CD4-positive, alpha-beta memory T cell (primary cell): Measurements from ENCODE around the gene CXCR6. TPM values are rescaled to one million over a fixed set of nuclear protein-coding genes. Genes with fewer than 3 reads are reported as not detected.

Source experiments
- CTCF ChIA-PET: fragments of 350-600 bp; sonication (Branson Sonifier 250); formaldehyde crosslinking; loops from one replicate; lab custom pipeline; 2021; ENCODE audit warnings: inconsistent platforms; ENCODE audit not compliant: partially characterized antibody; lab: Charles Lee
- POLR2A ChIA-PET: fragments of 350-600 bp; sonication (Branson Sonifier 250); formaldehyde crosslinking; loops from one replicate; lab custom pipeline; 2021; ENCODE audit not compliant: partially characterized antibody; lab: Charles Lee
- DNase-seq, 5 donors: peaks; one replicate each; pipeline versions ENCODE4 v3.0.0 to v3.0.0-alpha.2; 2020 to 2022; ENCODE audit warnings: mixed read lengths in 1 of 5
- H3K27ac ChIP-seq: one replicate; pipeline ENCODE4 v1.7.0; 2013; ENCODE audit warnings: low read depth, low read length
- H3K27me3 ChIP-seq: 2 replicates; pipeline ENCODE4 v1.7.0; 2013; ENCODE audit warnings: mild to moderate bottlenecking, low read length, moderate library complexity; ENCODE audit not compliant: insufficient read depth
- H3K36me3 ChIP-seq: 2 replicates; pipeline ENCODE4 v1.7.0; 2013; ENCODE audit warnings: mild to moderate bottlenecking, low read length, moderate library complexity; ENCODE audit not compliant: insufficient read depth
- H3K4me1 ChIP-seq: 2 replicates; pipeline ENCODE4 v1.7.0; 2013; ENCODE audit warnings: mild to moderate bottlenecking, low read length, moderate library complexity; ENCODE audit not compliant: insufficient read depth
- H3K4me3 ChIP-seq, 2 donors: one replicate each; pipeline ENCODE4 v1.7.0; 2013; ENCODE audit warnings: low read length in 2 of 2, mild to moderate bottlenecking in 1 of 2
- H3K9me3 ChIP-seq, 2 donors: one replicate each; pipeline ENCODE4 v1.7.0; 2013; ENCODE audit warnings: low read length in 2 of 2, control low read depth in 1 of 2; ENCODE audit not compliant: control insufficient read depth in 1 of 2
- H3K27ac Mint-ChIP-seq, 7 donors: one replicate each; pipeline ENCODE4 v1.8.0; 2020 to 2021; ENCODE audit warnings: mixed read lengths in 7 of 7, mild to moderate bottlenecking in 6 of 7, inconsistent platforms in 3 of 7, moderate library complexity in 3 of 7
- H3K27me3 Mint-ChIP-seq, 2 donors: one replicate each; pipeline ENCODE4 v1.8.0; 2020 to 2021; ENCODE audit warnings: mixed read lengths in 2 of 2
- H3K36me3 Mint-ChIP-seq, 2 donors: one replicate each; pipeline ENCODE4 v1.8.0; 2020 to 2021; ENCODE audit warnings: mixed read lengths in 2 of 2, inconsistent platforms in 1 of 2, mild to moderate bottlenecking in 1 of 2
- H3K4me1 Mint-ChIP-seq, 4 donors: one replicate each; pipeline ENCODE4 v1.8.0; 2020 to 2021; ENCODE audit warnings: mixed read lengths in 4 of 4, mild to moderate bottlenecking in 1 of 4
- H3K4me3 Mint-ChIP-seq, 8 donors: one replicate each; pipeline ENCODE4 v1.8.0; 2020 to 2021; ENCODE audit warnings: mixed read lengths in 8 of 8, mild to moderate bottlenecking in 7 of 8, moderate library complexity in 6 of 8, inconsistent platforms in 3 of 8
- H3K9me3 Mint-ChIP-seq, 8 donors: one replicate each; pipeline ENCODE4 v1.8.0; 2020 to 2021; ENCODE audit warnings: mixed read lengths in 8 of 8, mild to moderate bottlenecking in 5 of 8, inconsistent platforms in 3 of 8, moderate library complexity in 1 of 8
- intact Hi-C: fragments of 100-400 bp; cut with micrococcal nuclease; formaldehyde crosslinking; loops from one replicate; pipeline ENCODE4 v1.15.1; 2023
- polyA plus RNA-seq, 2 donors: library from polyadenylated mRNA; unstranded; fragments of 300-500 nt; fragmentation: Illumina TruSeq; gene quantifications; one replicate each; pipeline ENCODE4 v1.2.3, GENCODE V29; 2021
- total RNA-seq, 2 experiments: library from RNA; stranded (reverse); gene quantifications; one replicate each; pipeline ENCODE4 v1.2.3, GENCODE V29; 2021

The CXCR6 gene
- total and polyA plus RNA-seq, 4 experiments from 2014 or later = 6.1 to 13.6 (median 9.1) TPM

DNA sequence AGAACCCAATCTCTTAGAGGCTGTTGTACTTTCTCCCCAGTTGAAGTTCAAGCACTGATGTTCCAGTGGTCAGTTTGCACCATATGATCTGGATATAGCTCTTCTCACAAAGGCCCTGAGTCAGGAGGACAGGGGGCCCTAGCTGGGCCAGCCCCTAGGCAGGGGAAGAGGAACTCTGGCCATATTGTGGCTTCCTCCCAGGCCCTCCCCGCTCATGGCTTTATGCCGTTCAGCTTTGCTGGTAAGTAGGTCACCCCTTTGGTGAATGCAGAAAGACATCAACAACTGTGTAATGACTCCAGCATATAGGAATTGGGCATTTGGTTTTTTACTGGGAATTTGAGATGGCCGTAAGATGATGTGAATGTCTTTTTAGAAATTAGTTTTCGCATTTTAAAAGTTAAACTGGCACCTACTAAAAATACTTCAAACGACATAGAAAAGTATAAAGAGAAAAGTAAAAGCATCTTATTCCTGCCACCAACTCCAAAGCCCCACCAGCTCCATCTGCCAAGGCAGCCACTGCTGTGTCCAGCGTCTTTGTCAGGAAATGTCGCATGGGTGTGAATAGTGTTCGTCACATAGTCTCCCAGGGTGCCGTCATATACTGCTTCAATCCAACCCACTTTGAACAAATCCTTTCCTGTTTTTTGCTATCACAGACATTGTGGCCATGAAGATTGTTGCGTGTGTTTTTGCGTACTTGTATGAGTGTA is 31.6 kb upstream of the CXCR6 start:
- Histone ChIP-seq H3K4me3 (no peak overlapping the region), H3K9me3 (no peaks in the 10 kb centered on the region), H3K27ac (no peak overlapping the region), H3K27me3 (no peaks in the 10 kb centered on the region), H3K36me3 (no peaks in the 10 kb centered on the region), H3K4me1 (peaks cover 68% of the 10 kb centered on the region)
- no peaks in the 10 kb centered on the region for H3K9me3 Mint-ChIP-seq
- H3K27me3 Mint-ChIP-seq = no peaks in the 10 kb centered on the region
- peaks cover 40 to 85% (median 57%) of the 10 kb centered on the region in 4 donors for H3K4me1 Mint-ChIP-seq
- peak overlapping the region; percentile 5 to 71 (median 30) for H3K4me3 Mint-ChIP-seq
- peak overlapping the region; percentile 17 to 92 (median 71) for H3K27ac Mint-ChIP-seq
- peaks cover 5 to 13% of the 10 kb centered on the region in 2 donors for H3K36me3 Mint-ChIP-seq
- ChIA-PET CTCF (interaction anchor here (0.6 to 1.3 kb wide), 5 partner anchors 14 to 165 kb away, joined by 3 read pairs; no protein-coding TSS in a partner anchor), POLR2A (interaction anchor here (0.8 to 1.3 kb wide), 5 partner anchors 19 to 186 kb away, joined by 3 to 5 read pairs (median 3); partner anchors contain the start of gene CCR9)
- peak in 3 of 5 donors; percentile 23 to 36 (median 28) for DNase-seq
- intact Hi-C loops = loop anchor here (10.0 kb wide), 1 partner anchor 317 kb away; the partner anchor contains the start of gene LIMD1

DNA sequence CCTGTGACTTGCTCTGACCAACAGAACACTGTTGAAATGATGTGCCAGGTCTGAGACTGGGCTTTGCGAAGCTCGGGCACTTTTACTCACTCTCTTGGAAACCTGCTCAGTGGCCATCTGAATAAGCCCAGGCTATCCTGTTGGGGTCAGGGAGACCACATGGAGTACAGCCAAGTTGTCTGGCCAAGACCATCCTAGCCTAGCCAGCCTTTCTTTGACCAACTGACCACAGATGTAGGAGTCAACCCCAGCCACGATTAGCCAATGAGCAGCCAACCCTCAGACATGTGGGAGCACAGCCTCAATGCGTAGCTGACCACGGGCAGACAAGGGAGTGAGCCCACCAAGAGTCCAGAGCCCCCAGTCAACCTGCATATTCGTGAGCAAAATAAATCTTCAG is 30.8 kb upstream of the CXCR6 start:
- peaks cover 37 to 90% (median 57%) of the 10 kb centered on the region in 4 donors for H3K4me1 Mint-ChIP-seq
- peak overlapping the region in 3 of 8 donors; percentile 5 to 39 (median 7) for H3K4me3 Mint-ChIP-seq
- Histone ChIP-seq H3K9me3 (no peaks in the 10 kb centered on the region), H3K27me3 (no peaks in the 10 kb centered on the region), H3K4me3 (no peak overlapping the region), H3K4me1 (peaks cover 64% of the 10 kb centered on the region), H3K27ac (no peak overlapping the region), H3K36me3 (no peaks in the 10 kb centered on the region)
- CTCF ChIA-PET = interaction anchor here (1.3 kb wide), 1 partner anchor 14 kb away, joined by 3 read pairs; no protein-coding TSS in a partner anchor
- no peak for DNase-seq
- POLR2A ChIA-PET = interaction anchor here (1.5 kb wide), 1 partner anchor 11 kb away, joined by 4 read pairs; no protein-coding TSS in a partner anchor
- H3K27ac Mint-ChIP-seq = peak overlapping the region in 6 of 7 donors; percentile 1 to 78 (median 54)
- H3K27me3 Mint-ChIP-seq = no peaks in the 10 kb centered on the region
- intact Hi-C loops = loop anchor here (10.0 kb wide), 1 partner anchor 318 kb away; the partner anchor contains the start of gene LIMD1
- H3K9me3 Mint-ChIP-seq = no peaks in the 10 kb centered on the region
- peaks cover 5 to 13% of the 10 kb centered on the region in 2 donors for H3K36me3 Mint-ChIP-seq

DNA sequence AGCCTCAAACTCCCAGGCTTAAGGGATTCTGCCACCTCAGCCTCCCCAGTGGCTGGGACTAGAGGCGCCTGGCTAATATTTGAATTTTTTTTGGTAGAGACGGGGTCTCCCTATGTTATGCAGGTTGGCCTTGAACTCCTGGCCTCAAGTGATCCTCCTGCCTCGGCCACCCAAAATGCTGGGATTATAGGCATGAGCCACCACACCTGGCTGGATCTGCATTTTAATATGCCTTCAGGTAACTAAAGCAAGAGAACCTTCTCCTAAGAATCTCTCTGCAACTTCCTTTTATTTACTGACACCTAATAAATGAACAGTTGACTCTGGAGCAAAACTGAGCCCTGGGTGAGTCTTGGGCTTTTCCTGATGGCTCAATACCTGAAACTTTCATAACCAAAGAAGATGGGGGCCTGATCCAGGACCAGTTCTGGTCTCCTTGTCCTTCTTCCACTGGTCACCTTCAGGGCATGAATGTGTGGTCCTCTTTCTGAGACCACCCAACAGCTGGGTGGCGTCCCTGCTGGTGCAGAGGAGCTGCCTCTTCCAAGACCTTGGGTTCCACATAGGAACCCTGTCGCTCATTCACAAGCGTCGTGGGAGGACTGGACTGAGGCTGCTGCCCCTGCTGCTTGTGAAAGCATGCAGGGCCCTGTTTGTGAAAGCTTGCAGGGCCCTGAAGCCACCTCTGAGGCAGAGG is 28.8 kb upstream of the CXCR6 start:
- Mint-ChIP-seq H3K27me3 (no peaks in the 10 kb centered on the region), H3K9me3 (no peaks in the 10 kb centered on the region), H3K27ac (peak overlapping the region in 6 of 7 donors; percentile 10 to 94 (median 72)), H3K36me3 (peaks cover 17 to 23% of the 10 kb centered on the region in 2 donors), H3K4me3 (peak overlapping the region in 6 of 8 donors; percentile 10 to 88 (median 64)), H3K4me1 (peaks cover 25 to 71% (median 42%) of the 10 kb centered on the region in 4 donors)
- H3K36me3 ChIP-seq = no peaks in the 10 kb centered on the region
- CTCF ChIA-PET = interaction anchor here (1.4 kb wide), 1 partner anchor 258 kb away, joined by 4 read pairs; no protein-coding TSS in a partner anchor
- no peak overlapping the region for H3K4me3 ChIP-seq
- no peak for DNase-seq
- H3K27me3 ChIP-seq = no peaks in the 10 kb centered on the region
- intact Hi-C loops = loop anchor here (5.0 to 10.0 kb wide), 3 partner anchors 72 to 320 kb away; partner anchors contain the start of genes LIMD1, LZTFL1 and SLC6A20
- peaks cover 48% of the 10 kb centered on the region for H3K4me1 ChIP-seq
- no peaks in the 10 kb centered on the region for H3K9me3 ChIP-seq
- POLR2A ChIA-PET = interaction anchor here (1.3 kb wide), 2 partner anchors 10 to 65 kb away, joined by 3 to 6 read pairs; no protein-coding TSS in a partner anchor
- H3K27ac ChIP-seq = no peak overlapping the region

DNA sequence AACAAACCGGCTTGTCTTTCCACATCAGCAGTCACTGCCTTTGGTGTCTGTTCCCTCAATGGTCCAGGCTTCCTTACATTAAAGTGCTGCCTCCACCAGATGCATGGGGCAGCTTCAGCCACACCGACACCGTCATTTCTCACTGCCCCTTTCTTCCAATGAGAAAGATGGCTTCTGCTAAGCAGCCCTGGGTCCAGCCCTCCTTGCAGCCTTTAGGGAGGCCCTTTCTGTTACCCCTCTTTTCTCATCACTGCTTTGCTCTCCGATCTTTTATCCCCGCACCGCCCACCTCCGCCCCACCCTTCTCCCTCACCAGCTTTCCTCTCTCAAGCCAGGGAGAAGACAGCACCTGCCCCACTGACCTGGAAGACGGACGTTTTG is 28.2 kb upstream of the CXCR6 start:
- H3K4me1 ChIP-seq = peaks cover 45% of the 10 kb centered on the region
- no peaks in the 10 kb centered on the region for H3K9me3 Mint-ChIP-seq
- no peaks in the 10 kb centered on the region for H3K9me3 ChIP-seq
- ChIA-PET CTCF (interaction anchor here (1.4 kb wide), 1 partner anchor 258 kb away, joined by 4 read pairs; no protein-coding TSS in a partner anchor), POLR2A (interaction anchor here (1.3 kb wide), 2 partner anchors 10 to 65 kb away, joined by 3 to 6 read pairs; no protein-coding TSS in a partner anchor)
- no peak overlapping the region for H3K27ac ChIP-seq
- peak overlapping the region; percentile 77 to 94 (median 88) for H3K27ac Mint-ChIP-seq
- peak overlapping the region in 1 of 2 donors; percentile 9 for H3K4me3 ChIP-seq
- peaks cover 19 to 20% of the 10 kb centered on the region in 2 donors for H3K36me3 Mint-ChIP-seq
- peak overlapping the region; percentile 80 to 94 (median 86) for H3K4me3 Mint-ChIP-seq
- no peaks in the 10 kb centered on the region for H3K36me3 ChIP-seq
- H3K27me3 ChIP-seq = no peaks in the 10 kb centered on the region
- intact Hi-C loops = loop anchor here (5.0 to 10.0 kb wide), 3 partner anchors 73 to 320 kb away; partner anchors contain the start of genes LIMD1, LZTFL1 and SLC6A20
- H3K27me3 Mint-ChIP-seq = no peaks in the 10 kb centered on the region
- no peak for DNase-seq
- peaks cover 24 to 66% (median 40%) of the 10 kb centered on the region in 4 donors for H3K4me1 Mint-ChIP-seq

DNA sequence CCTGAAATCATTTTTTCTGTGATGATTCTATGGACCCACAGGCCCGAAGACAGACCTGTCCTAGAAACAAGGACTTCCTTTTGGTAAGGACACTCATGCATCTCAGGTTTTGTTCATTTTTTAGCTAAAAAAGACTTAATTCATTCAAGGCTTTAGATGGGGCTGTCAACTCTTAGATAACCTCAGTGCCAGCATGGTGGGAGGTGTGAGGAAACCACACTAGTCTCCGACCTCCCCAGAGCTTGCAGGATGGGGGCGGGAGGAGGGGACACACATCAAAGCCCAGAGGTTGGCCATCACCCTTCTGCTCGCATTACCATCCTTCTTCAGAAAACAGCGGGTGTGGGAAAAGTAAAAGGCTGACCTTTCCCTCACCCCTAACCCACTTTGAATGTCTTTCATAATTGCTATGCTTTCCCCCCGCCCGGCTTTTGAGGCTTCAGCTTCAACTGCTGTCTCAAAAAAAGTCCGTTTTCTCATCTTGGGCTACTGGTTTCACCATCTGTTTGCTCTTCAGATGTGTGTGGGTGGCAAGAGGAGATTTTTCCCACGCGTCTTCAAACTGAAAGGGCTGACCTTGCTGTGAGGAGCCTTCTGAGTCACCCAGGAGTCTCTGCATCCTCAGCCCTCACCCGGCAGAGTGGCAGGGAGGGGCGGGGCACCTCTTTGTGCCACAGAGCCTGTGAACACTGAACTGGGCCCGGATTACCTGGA is 27.6 kb upstream of the CXCR6 start:
- Histone ChIP-seq H3K4me1 (peaks cover 44% of the 10 kb centered on the region), H3K27me3 (no peaks in the 10 kb centered on the region), H3K27ac (peak overlapping the region; percentile 38), H3K36me3 (no peaks in the 10 kb centered on the region), H3K4me3 (peak overlapping the region in 1 of 2 donors; percentile 9), H3K9me3 (no peaks in the 10 kb centered on the region)
- DNase-seq = peak; percentile 52 to 88 (median 70)
- intact Hi-C loops = loop anchor here (5.0 to 10.0 kb wide), 3 partner anchors 73 to 321 kb away; partner anchors contain the start of genes LIMD1, LZTFL1 and SLC6A20
- CTCF ChIA-PET = interaction anchor here (1.0 to 1.4 kb wide), 2 partner anchors 22 to 259 kb away, joined by 3 to 4 read pairs; no protein-coding TSS in a partner anchor
- Mint-ChIP-seq H3K4me3 (peak overlapping the region; percentile 81 to 94 (median 86)), H3K4me1 (peaks cover 21 to 66% (median 38%) of the 10 kb centered on the region in 4 donors), H3K9me3 (no peaks in the 10 kb centered on the region), H3K36me3 (peaks cover 21 to 26% of the 10 kb centered on the region in 2 donors), H3K27me3 (no peaks in the 10 kb centered on the region), H3K27ac (peak overlapping the region; percentile 77 to 94 (median 88))
- POLR2A ChIA-PET = interaction anchor here (1.3 kb wide), 2 partner anchors 11 to 66 kb away, joined by 3 to 6 read pairs; no protein-coding TSS in a partner anchor
